K562 (cell line): Measurements from ENCODE around the gene UBE2E1. TPM values are rescaled to one million over a fixed set of nuclear protein-coding genes. Genes with fewer than 3 reads are reported as not detected.

Experiments used
- ATAC-seq: fragments of 200-7000 bp; cut with Tn5 transposase; 3 replicates; pipeline ENCODE4 v1.9.1; 2020; ENCODE audit warnings: moderate library complexity
- BruUV-seq: library from RNA; stranded (reverse); fragments of 400-500 nt; replicated peaks from 2 replicates; lab custom pipeline; 2021; lab: Mats Ljungman, UMichigan
- CTCF ChIA-PET: fragments of 300-600 bp; formaldehyde crosslinking; extraction: SDS; loops from one replicate; lab custom pipeline; 2021; ENCODE audit warnings: low intra/inter-chr PET ratio; lab: Yijun Ruan, JAX
- POLR2A ChIA-PET: fragments of 300-600, 350-650 bp; sonication (Branson Sonifier 250); formaldehyde crosslinking; extraction: SDS; loops from one replicate; lab custom pipeline; 2021; ENCODE audit warnings: antibody characterized with exemption, inconsistent platforms; lab: Yijun Ruan, JAX
- DNase-seq, 4 experiments: peaks; one replicate each; pipeline versions ENCODE4 v3.0.0 to v3.0.0-alpha.2; 2011 to 2018; ENCODE audit warnings: low spot score in 3 of 4, mixed read lengths in 3 of 4; ENCODE audit errors: extremely low read depth in 1 of 4
- FAIRE-seq: peaks from 2 replicates; lab custom pipeline; 2011; peaks lifted over from hg19 to GRCh38; lab: Jason Lieb, UNC
- H2AFZ ChIP-seq: 2 replicates; pipeline ENCODE4 v1.6.0; 2011; ENCODE audit warnings: low read depth, low read length, control low read depth, inconsistent platforms
- H3K27ac ChIP-seq: fragments of 200-600 bp; 3 replicates; pipeline ENCODE4 v1.8.0; 2011; ENCODE audit warnings: low read depth, mild to moderate bottlenecking, control low read depth, inconsistent platforms, low read length, moderate library complexity, mixed read lengths; ENCODE audit errors: extremely low read depth
- H3K27me3 ChIP-seq, 2 experiments: fragments of 300-600 bp in 1 of 2; 2 replicates in 1 of 2; 3 replicates in 1 of 2; pipeline versions ENCODE4 v1.6.0 to v1.8.0; 2011; ENCODE audit warnings: inconsistent platforms in 2 of 2, low read length in 2 of 2, mild to moderate bottlenecking in 1 of 2, mixed read lengths in 1 of 2, moderate library complexity in 1 of 2; ENCODE audit not compliant: control insufficient read depth in 2 of 2, insufficient read depth in 2 of 2
- H3K36me3 ChIP-seq: fragments of 300-600 bp; 3 replicates; pipeline ENCODE4 v1.8.0; 2011; ENCODE audit warnings: mild to moderate bottlenecking, low read length, inconsistent platforms; ENCODE audit not compliant: control insufficient read depth, insufficient read depth
- H3K4me1 ChIP-seq, 2 experiments: fragments of 200-600 bp in 1 of 2; replicated peaks in 1 of 2; 2 replicates in 1 of 2; 3 replicates in 1 of 2; pipeline versions ENCODE4 v1.5.1 to v1.8.0; 2011; ENCODE audit warnings: inconsistent platforms in 2 of 2, low read length in 2 of 2, mild to moderate bottlenecking in 1 of 2, mixed read lengths in 1 of 2, moderate library complexity in 1 of 2; ENCODE audit not compliant: control insufficient read depth in 2 of 2, insufficient read depth in 2 of 2
- H3K4me2 ChIP-seq: 2 replicates; pipeline ENCODE4 v1.6.1; 2011; ENCODE audit warnings: low read length, control low read depth, inconsistent platforms, mixed read lengths; ENCODE audit not compliant: insufficient read depth
- H3K4me3 ChIP-seq: fragments of 200-600 bp; sonication (generic), shearing (Covaris generic); 2 replicates; pipeline ENCODE4 v1.5.1; 2016; ENCODE audit warnings: control low read depth, inconsistent platforms
- H3K79me2 ChIP-seq: fragments of 200-600 bp; 3 replicates; pipeline ENCODE4 v1.8.0; 2011; ENCODE audit warnings: low read length, inconsistent platforms; ENCODE audit not compliant: control insufficient read depth, insufficient read depth
- H3K9ac ChIP-seq, 2 experiments: 2 replicates each; pipeline versions ENCODE4 v1.6.0 to v1.6.1; 2011; ENCODE audit warnings: low read depth in 2 of 2, low read length in 2 of 2, control low read depth in 1 of 2, inconsistent platforms in 1 of 2, mild to moderate bottlenecking in 1 of 2, mixed read lengths in 1 of 2; ENCODE audit not compliant: insufficient read depth in 1 of 2
- H3K9me1 ChIP-seq: one replicate; pipeline ENCODE4 v1.6.0; 2011; ENCODE audit warnings: inconsistent platforms, mild to moderate bottlenecking, low read length, moderate library complexity; ENCODE audit not compliant: control insufficient read depth, insufficient read depth
- H3K9me3 ChIP-seq: replicated peaks from 2 replicates; pipeline ENCODE4 v1.5.1; 2011; ENCODE audit warnings: low read depth, low read length, inconsistent platforms; ENCODE audit not compliant: control insufficient read depth, insufficient read depth
- H4K20me1 ChIP-seq: replicated peaks from 2 replicates; pipeline ENCODE4 v1.6.1; 2011; ENCODE audit warnings: low read length, inconsistent platforms, mixed read lengths; ENCODE audit not compliant: control insufficient read depth, insufficient read depth
- DDX20 ChIP-seq: fragments of 450-650 bp; IDR thresholded peaks from 2 replicates; pipeline ENCODE4 v1.6.1; 2016; ENCODE audit warnings: missing genetic modification characterization, low read depth, mild to moderate bottlenecking, missing compliant biosample characterization, moderate library complexity
- EHMT2 ChIP-seq: fragments of 450-650 bp; IDR thresholded peaks from 2 replicates; pipeline ENCODE4 v1.6.1; 2018; ENCODE audit warnings: antibody characterized with exemption
- ELF4 ChIP-seq: fragments of 450-650 bp; formaldehyde crosslinking; IDR thresholded peaks from 2 replicates; pipeline ENCODE4 v1.4.0; 2022; ENCODE audit warnings: missing genetic modification characterization
- LARP7 ChIP-seq: fragments of 450-650 bp; IDR thresholded peaks from 2 replicates; pipeline ENCODE4 v1.6.1; 2016
- NR2F6 ChIP-seq: fragments of 450-650 bp; formaldehyde crosslinking; IDR thresholded peaks from 2 replicates; pipeline ENCODE4 v1.4.0; 2020; ENCODE audit warnings: mild to moderate bottlenecking
- SMARCA4 ChIP-seq: fragments of 450-650 bp; IDR thresholded peaks from 2 replicates; pipeline ENCODE4 v1.6.1; 2016
- TAL1 ChIP-seq: fragments of 450-650 bp; IDR thresholded peaks from 2 replicates; pipeline ENCODE4 v1.6.1; 2016; ENCODE audit warnings: mild to moderate bottlenecking
- WGBS: fragments of 100-300 bp; shearing (Covaris generic); methylation state at CpG from one replicate; pipeline ENCODE4 v1.1.6; 2016; ENCODE audit warnings: low coverage, mixed read lengths; ENCODE audit not compliant: insufficient coverage; ENCODE audit errors: missing lambda C conversion rate; 5-methylcytosine and 5-hydroxymethylcytosine counted together
- in situ Hi-C: fragments of 300-500 bp; cut with MboI; formaldehyde crosslinking; loops from 4 replicates; pipeline ENCODE4 v1.15.0; 2018; ENCODE audit warnings: inconsistent platforms, mixed read lengths
- intact Hi-C: fragments of 100-400 bp; cut with micrococcal nuclease; formaldehyde crosslinking; loops from 2 replicates; pipeline ENCODE4 v1.14.2; 2022
- polyA plus RNA-seq, 8 experiments: library from polyadenylated mRNA; depleted of rRNA in 4 of 8; stranded (reverse) in 5 of 8; unstranded in 3 of 8; fragments of >200 nt; fragmentation: Nextera tagmentation in 2 of 8; fragmentation: Illumina TruSeq in 1 of 8; extraction: Ambion mirVana in 2 of 8; extraction: Trizol in 1 of 8; gene quantifications; 2 replicates each; pipeline versions ENCODE4 v1.2.1 to v1.2.3, GENCODE V29; 2011 to 2014; ENCODE audit warnings: inconsistent platforms in 1 of 8, missing spikeins in 1 of 8
- total RNA-seq, 7 experiments: library from RNA; depleted of rRNA in 6 of 7; stranded (reverse); fragments of >200 nt in 6 of 7; fragmentation: Illumina TruSeq in 2 of 7; extraction: Trizol in 2 of 7; gene quantifications; 2 replicates each; pipeline versions ENCODE4 v1.2.1 to v1.2.3, GENCODE V29; 2011 to 2021; ENCODE audit warnings: low replicate concordance in 1 of 7
- TF ChIP-seq, protein P1 (sequence below): fragments of 450-650 bp; IDR thresholded peaks from 2 replicates; pipeline ENCODE4 v1.6.1; 2018; ENCODE audit not compliant: partially characterized antibody
- TF ChIP-seq, protein P2 (sequence below): sonication (generic); formaldehyde crosslinking; IDR thresholded peaks from 2 replicates; pipeline ENCODE4 v1.8.0; 2022; ENCODE audit warnings: mild to moderate bottlenecking, missing genetic modification reagents
- TF ChIP-seq, protein P3 (sequence below), 2 experiments: fragments of 150-350 bp in 1 of 2; IDR thresholded peaks; 2 replicates each; pipeline ENCODE4 v1.6.1; 2012 to 2016; ENCODE audit warnings: low read depth in 2 of 2, low read length in 2 of 2, mild to moderate bottlenecking in 1 of 2, moderate library complexity in 1 of 2

UBE2E1 gene
- total and polyA plus RNA-seq, 9 of the 15 experiments (the other 6 are each of a cell fraction or from before 2014, with no cell fraction given): 54.4 to 294 (median 165) TPM

DNA sequence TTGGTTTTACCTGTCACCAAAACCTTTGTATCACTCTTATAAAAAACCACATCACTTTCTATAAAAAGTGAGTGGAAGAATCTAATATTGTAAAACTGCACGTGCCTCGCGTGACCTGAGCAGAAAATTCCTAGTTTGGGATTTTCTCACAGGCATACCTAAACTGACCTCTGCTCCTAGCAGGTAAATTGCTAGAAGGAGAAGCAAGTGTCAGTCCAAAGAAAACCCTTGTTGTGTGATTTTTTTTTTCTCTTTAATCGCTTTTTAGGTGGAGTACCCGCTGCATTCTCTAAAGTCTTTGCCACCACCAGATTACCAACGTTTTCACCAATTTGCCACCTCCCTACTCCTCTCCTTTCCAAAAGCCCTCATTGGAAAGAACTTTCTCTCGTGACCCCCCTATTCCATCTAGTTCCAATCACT lies 534 bp upstream of the UBE2E1 start:
- Histone ChIP-seq H3K9ac (peak overlapping the region; percentile 72 to 98; a peak in 3 of 4 replicates), H3K36me3 (peaks cover 26% of the 10 kb centered on the region), H3K27ac (peak overlapping the region; percentile 79; the same call in 1 of the 3 replicates), H4K20me1 (no peaks in the 10 kb centered on the region), H3K4me3 (peak overlapping the region; percentile 72), H3K4me1 (peaks cover 17 to 27% of the 10 kb centered on the region in 2 experiments; a peak in 4 of 5 replicates), H3K9me1 (no peaks in the 10 kb centered on the region), H3K9me3 (no peaks in the 10 kb centered on the region), H2AFZ (peak overlapping the region; percentile 94), H3K4me2 (peak overlapping the region; percentile 66), H3K27me3 (no peaks in the 10 kb centered on the region), H3K79me2 (peaks cover 41% of the 10 kb centered on the region)
- intact Hi-C loops: loop anchor here (5.0 to 10.0 kb wide), 3 partner anchors 62 to 600 kb away; partner anchors contain the start of genes NR1D2 and UBE2E2
- no TSS peak for BruUV-seq
- no peak for DNase-seq
- no peak for ATAC-seq
- FAIRE-seq: no peak
- POLR2A ChIA-PET: no interaction called here
- in situ Hi-C loops: no loop called here
- 57% methylated on average over 7 of the region's 7 CpGs for WGBS
- CTCF ChIA-PET: no interaction called here
- TF ChIP-seq NR2F6 (CRISPR knock-in tag): no peak
- TF ChIP-seq SMARCA4: 0 out of 2 replicates have a peak, but pooled peaks have one; percentile 14
- no peak for TF ChIP-seq EHMT2
- 0 out of 2 replicates have a peak, but pooled peaks have one; percentile 43 for TF ChIP-seq LARP7
- TF ChIP-seq, protein P1, sequence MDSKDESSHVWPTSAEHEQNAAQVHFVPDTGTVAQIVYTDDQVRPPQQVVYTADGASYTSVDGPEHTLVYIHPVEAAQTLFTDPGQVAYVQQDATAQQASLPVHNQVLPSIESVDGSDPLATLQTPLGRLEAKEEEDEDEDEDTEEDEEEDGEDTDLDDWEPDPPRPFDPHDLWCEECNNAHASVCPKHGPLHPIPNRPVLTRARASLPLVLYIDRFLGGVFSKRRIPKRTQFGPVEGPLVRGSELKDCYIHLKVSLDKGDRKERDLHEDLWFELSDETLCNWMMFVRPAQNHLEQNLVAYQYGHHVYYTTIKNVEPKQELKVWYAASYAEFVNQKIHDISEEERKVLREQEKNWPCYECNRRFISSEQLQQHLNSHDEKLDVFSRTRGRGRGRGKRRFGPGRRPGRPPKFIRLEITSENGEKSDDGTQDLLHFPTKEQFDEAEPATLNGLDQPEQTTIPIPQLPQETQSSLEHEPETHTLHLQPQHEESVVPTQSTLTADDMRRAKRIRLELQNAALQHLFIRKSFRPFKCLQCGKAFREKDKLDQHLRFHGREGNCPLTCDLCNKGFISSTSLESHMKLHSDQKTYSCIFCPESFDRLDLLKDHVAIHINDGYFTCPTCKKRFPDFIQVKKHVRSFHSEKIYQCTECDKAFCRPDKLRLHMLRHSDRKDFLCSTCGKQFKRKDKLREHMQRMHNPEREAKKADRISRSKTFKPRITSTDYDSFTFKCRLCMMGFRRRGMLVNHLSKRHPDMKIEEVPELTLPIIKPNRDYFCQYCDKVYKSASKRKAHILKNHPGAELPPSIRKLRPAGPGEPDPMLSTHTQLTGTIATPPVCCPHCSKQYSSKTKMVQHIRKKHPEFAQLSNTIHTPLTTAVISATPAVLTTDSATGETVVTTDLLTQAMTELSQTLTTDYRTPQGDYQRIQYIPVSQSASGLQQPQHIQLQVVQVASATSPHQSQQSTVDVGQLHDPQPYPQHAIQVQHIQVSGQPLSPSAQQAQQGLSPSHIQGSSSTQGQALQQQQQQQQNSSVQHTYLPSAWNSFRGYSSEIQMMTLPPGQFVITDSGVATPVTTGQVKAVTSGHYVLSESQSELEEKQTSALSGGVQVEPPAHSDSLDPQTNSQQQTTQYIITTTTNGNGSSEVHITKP: peak; percentile 71
- TF ChIP-seq TAL1: peak; percentile 22; the same call in 1 of the 2 replicates
- TF ChIP-seq, protein P2, sequence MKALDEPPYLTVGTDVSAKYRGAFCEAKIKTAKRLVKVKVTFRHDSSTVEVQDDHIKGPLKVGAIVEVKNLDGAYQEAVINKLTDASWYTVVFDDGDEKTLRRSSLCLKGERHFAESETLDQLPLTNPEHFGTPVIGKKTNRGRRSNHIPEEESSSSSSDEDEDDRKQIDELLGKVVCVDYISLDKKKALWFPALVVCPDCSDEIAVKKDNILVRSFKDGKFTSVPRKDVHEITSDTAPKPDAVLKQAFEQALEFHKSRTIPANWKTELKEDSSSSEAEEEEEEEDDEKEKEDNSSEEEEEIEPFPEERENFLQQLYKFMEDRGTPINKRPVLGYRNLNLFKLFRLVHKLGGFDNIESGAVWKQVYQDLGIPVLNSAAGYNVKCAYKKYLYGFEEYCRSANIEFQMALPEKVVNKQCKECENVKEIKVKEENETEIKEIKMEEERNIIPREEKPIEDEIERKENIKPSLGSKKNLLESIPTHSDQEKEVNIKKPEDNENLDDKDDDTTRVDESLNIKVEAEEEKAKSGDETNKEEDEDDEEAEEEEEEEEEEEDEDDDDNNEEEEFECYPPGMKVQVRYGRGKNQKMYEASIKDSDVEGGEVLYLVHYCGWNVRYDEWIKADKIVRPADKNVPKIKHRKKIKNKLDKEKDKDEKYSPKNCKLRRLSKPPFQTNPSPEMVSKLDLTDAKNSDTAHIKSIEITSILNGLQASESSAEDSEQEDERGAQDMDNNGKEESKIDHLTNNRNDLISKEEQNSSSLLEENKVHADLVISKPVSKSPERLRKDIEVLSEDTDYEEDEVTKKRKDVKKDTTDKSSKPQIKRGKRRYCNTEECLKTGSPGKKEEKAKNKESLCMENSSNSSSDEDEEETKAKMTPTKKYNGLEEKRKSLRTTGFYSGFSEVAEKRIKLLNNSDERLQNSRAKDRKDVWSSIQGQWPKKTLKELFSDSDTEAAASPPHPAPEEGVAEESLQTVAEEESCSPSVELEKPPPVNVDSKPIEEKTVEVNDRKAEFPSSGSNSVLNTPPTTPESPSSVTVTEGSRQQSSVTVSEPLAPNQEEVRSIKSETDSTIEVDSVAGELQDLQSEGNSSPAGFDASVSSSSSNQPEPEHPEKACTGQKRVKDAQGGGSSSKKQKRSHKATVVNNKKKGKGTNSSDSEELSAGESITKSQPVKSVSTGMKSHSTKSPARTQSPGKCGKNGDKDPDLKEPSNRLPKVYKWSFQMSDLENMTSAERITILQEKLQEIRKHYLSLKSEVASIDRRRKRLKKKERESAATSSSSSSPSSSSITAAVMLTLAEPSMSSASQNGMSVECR: peak; percentile 14; the same call in 1 of the 2 replicates
- TF ChIP-seq, protein P3, sequence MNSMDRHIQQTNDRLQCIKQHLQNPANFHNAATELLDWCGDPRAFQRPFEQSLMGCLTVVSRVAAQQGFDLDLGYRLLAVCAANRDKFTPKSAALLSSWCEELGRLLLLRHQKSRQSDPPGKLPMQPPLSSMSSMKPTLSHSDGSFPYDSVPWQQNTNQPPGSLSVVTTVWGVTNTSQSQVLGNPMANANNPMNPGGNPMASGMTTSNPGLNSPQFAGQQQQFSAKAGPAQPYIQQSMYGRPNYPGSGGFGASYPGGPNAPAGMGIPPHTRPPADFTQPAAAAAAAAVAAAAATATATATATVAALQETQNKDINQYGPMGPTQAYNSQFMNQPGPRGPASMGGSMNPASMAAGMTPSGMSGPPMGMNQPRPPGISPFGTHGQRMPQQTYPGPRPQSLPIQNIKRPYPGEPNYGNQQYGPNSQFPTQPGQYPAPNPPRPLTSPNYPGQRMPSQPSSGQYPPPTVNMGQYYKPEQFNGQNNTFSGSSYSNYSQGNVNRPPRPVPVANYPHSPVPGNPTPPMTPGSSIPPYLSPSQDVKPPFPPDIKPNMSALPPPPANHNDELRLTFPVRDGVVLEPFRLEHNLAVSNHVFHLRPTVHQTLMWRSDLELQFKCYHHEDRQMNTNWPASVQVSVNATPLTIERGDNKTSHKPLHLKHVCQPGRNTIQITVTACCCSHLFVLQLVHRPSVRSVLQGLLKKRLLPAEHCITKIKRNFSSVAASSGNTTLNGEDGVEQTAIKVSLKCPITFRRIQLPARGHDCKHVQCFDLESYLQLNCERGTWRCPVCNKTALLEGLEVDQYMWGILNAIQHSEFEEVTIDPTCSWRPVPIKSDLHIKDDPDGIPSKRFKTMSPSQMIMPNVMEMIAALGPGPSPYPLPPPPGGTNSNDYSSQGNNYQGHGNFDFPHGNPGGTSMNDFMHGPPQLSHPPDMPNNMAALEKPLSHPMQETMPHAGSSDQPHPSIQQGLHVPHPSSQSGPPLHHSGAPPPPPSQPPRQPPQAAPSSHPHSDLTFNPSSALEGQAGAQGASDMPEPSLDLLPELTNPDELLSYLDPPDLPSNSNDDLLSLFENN (IDR thresholded peaks at IDR 0.05; ENCODE audit: low read depth in 2 of 2, low read length in 2 of 2): no peak
- TF ChIP-seq DDX20 (tag): no peak
- 0 out of 2 replicates have a peak, but pooled peaks have one; percentile 5 for TF ChIP-seq ELF4
